Keratinocyte (primary cell): ENCODE data around the gene GCNT1. TPM values are rescaled to one million over a fixed set of nuclear protein-coding genes. Genes with fewer than 3 reads are reported as not detected.
"Not testable (repeated sequence)": the region's sequence is repeated elsewhere in the genome, so short reads cannot be mapped to it uniquely, and the experiment has no call there.

ENCODE experiments used
- DNase-seq: peaks from one replicate; pipeline ENCODE4 v3.0.0-alpha.2; 2011; ENCODE audit warnings: low read depth, missing footprints, low spot score
- FAIRE-seq: peaks from 2 replicates; lab custom pipeline; 2011; peaks lifted over from hg19 to GRCh38; lab: Jason Lieb, UNC
- H2AFZ ChIP-seq: 2 replicates; pipeline ENCODE4 v1.6.0; 2012; ENCODE audit warnings: low read length, control low read depth, inconsistent platforms; ENCODE audit not compliant: control insufficient read depth
- H3K27ac ChIP-seq: 2 replicates; pipeline ENCODE4 v1.5.1; 2011; ENCODE audit warnings: low read length; ENCODE audit not compliant: control insufficient read depth, insufficient read depth
- H3K27me3 ChIP-seq: 3 replicates; pipeline ENCODE4 v1.6.0; 2011; ENCODE audit warnings: low read length; ENCODE audit not compliant: control insufficient read depth, insufficient read depth; ENCODE audit errors: extremely low read depth
- H3K36me3 ChIP-seq, 2 experiments: 2 replicates in 1 of 2; 3 replicates in 1 of 2; pipeline ENCODE4 v1.5.1; 2011; ENCODE audit warnings: low read length in 2 of 2, mild to moderate bottlenecking in 1 of 2; ENCODE audit not compliant: control insufficient read depth in 2 of 2, insufficient read depth in 2 of 2; ENCODE audit errors: extremely low read depth in 1 of 2
- H3K4me1 ChIP-seq: 3 replicates; pipeline ENCODE4 v1.5.1; 2011; ENCODE audit warnings: low read length; ENCODE audit not compliant: control insufficient read depth, insufficient read depth; ENCODE audit errors: extremely low read depth
- H3K4me2 ChIP-seq: 3 replicates; pipeline ENCODE4 v1.6.0; 2011; ENCODE audit warnings: low read depth, low read length; ENCODE audit not compliant: control insufficient read depth, insufficient read depth; ENCODE audit errors: extremely low read depth
- H3K4me3 ChIP-seq, 3 experiments: fragments of 200-600 bp in 1 of 3; sonication (generic) in 1 of 3; 2 replicates in 2 of 3; 3 replicates in 1 of 3; pipeline ENCODE4 v1.5.1; 2011 to 2016; ENCODE audit warnings: low read length in 3 of 3, mild to moderate bottlenecking in 3 of 3, control low read depth in 2 of 3, inconsistent platforms in 1 of 3, low read depth in 1 of 3, mixed read lengths in 1 of 3, mixed run types in 1 of 3, moderate library complexity in 1 of 3; ENCODE audit not compliant: control insufficient read depth in 2 of 3, insufficient read depth in 2 of 3; ENCODE audit errors: extremely low read depth in 1 of 3
- H3K79me2 ChIP-seq: 2 replicates; pipeline ENCODE4 v1.6.0; 2012; ENCODE audit warnings: low read length; ENCODE audit not compliant: control insufficient read depth, insufficient read depth
- H3K9ac ChIP-seq: 3 replicates; pipeline ENCODE4 v1.6.0; 2011; ENCODE audit warnings: low read length; ENCODE audit not compliant: control insufficient read depth, insufficient read depth; ENCODE audit errors: extremely low read depth
- H3K9me1 ChIP-seq: 3 replicates; pipeline ENCODE4 v1.6.0; 2011; ENCODE audit warnings: low read length; ENCODE audit not compliant: control insufficient read depth, insufficient read depth; ENCODE audit errors: extremely low read depth
- H3K9me3 ChIP-seq: 2 replicates; pipeline ENCODE4 v1.5.1; 2012; ENCODE audit warnings: low read depth, low read length; ENCODE audit not compliant: control insufficient read depth
- H4K20me1 ChIP-seq: 3 replicates; pipeline ENCODE4 v1.6.0; 2011; ENCODE audit warnings: low read length; ENCODE audit not compliant: control insufficient read depth, insufficient read depth; ENCODE audit errors: extremely low read depth
- EZH2 ChIP-seq: IDR thresholded peaks from one replicate; pipeline ENCODE4 v1.6.1; 2012; ENCODE audit warnings: inconsistent platforms, mild to moderate bottlenecking, low read length, moderate library complexity
- dilution Hi-C: fragments of 300-500 bp; cut with MboI; formaldehyde crosslinking; loops from one replicate; pipeline ENCODE4 v1.7.0; 2020; ENCODE audit warnings: low sequenced_read_pairs; ENCODE audit not compliant: extremely low pct_ligation_motif_present
- polyA plus RNA-seq, 5 experiments: library from polyadenylated mRNA; depleted of rRNA in 3 of 5; stranded (reverse) in 3 of 5; stranded (forward) in 1 of 5; unstranded in 1 of 5; fragments of >200 nt; gene quantifications; 1 replicate in 1 of 5; 2 replicates in 3 of 5; 3 replicates in 1 of 5; pipeline versions ENCODE4 v1.2.1 to v1.2.3, GENCODE V29; 2011 to 2012; ENCODE audit warnings: missing spikeins in 2 of 5, low read depth in 1 of 5, low replicate concordance in 1 of 5
- TF ChIP-seq, protein P1 (sequence below), 3 experiments: IDR thresholded peaks in 1 of 3; conservative IDR thresholded peaks in 1 of 3; optimal IDR thresholded peaks in 1 of 3; 2 replicates in 2 of 3; 3 replicates in 1 of 3; pipeline versions ENCODE3 to v1.5.1; 2011; ENCODE audit warnings: low read length in 3 of 3, mild to moderate bottlenecking in 3 of 3, moderate library complexity in 2 of 3, control low read depth in 1 of 3, inconsistent platforms in 1 of 3; ENCODE audit not compliant: insufficient read depth in 2 of 3; ENCODE audit errors: extremely low read depth in 1 of 3

GCNT1 gene
- polyA plus RNA-seq, 1 donor (not counting 4 experiments of a cell fraction or from before 2014, with no cell fraction given): 7.5 TPM

DNA sequence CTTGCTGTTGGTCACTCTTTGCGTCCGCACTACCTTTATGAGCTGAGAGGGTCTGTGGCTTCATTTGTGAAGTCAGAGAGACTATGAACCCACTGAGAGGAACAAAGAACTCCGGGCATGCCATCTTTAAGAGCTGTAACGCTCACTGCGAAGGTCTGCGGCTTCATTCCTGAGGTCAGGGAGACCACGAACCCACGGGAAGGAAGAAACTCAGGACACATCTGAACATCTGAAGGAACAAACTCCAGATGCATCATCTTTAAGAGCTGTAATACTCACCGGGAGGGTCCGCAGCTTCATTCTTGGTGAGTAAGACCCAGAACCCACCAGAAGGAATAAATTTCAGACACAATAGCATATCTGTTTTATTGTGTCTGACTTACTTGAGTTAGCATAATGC, 19.2 kb downstream of the GCNT1 start:
- Histone ChIP-seq H3K9me1 (no peaks in the 10 kb centered on the region), H3K4me2 (no peak overlapping the region), H3K27ac (no peak overlapping the region), H3K79me2 (no peaks in the 10 kb centered on the region), H2AFZ (no peak overlapping the region), H3K9me3 (no peaks in the 10 kb centered on the region), H3K4me1 (no peaks in the 10 kb centered on the region), H3K9ac (no peak overlapping the region), H4K20me1 (no peaks in the 10 kb centered on the region), H3K4me3 (no peak overlapping the region), H3K27me3 (no peaks in the 10 kb centered on the region), H3K36me3 (no peaks in the 10 kb centered on the region)
- no peak for TF ChIP-seq EZH2
- TF ChIP-seq, protein P1, sequence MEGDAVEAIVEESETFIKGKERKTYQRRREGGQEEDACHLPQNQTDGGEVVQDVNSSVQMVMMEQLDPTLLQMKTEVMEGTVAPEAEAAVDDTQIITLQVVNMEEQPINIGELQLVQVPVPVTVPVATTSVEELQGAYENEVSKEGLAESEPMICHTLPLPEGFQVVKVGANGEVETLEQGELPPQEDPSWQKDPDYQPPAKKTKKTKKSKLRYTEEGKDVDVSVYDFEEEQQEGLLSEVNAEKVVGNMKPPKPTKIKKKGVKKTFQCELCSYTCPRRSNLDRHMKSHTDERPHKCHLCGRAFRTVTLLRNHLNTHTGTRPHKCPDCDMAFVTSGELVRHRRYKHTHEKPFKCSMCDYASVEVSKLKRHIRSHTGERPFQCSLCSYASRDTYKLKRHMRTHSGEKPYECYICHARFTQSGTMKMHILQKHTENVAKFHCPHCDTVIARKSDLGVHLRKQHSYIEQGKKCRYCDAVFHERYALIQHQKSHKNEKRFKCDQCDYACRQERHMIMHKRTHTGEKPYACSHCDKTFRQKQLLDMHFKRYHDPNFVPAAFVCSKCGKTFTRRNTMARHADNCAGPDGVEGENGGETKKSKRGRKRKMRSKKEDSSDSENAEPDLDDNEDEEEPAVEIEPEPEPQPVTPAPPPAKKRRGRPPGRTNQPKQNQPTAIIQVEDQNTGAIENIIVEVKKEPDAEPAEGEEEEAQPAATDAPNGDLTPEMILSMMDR (optimal IDR thresholded peaks at IDR 0.05 in 1 of 3, IDR thresholded peaks at IDR 0.05 in 1 of 3, conservative IDR thresholded peaks at IDR 0.05 in 1 of 3; ENCODE audit: extremely low read depth in 1 of 3, insufficient read depth in 2 of 3, low read length in 3 of 3): no peak
- no peak for FAIRE-seq
- DNase-seq: no peak
- dilution Hi-C loops: no loop called here

DNA sequence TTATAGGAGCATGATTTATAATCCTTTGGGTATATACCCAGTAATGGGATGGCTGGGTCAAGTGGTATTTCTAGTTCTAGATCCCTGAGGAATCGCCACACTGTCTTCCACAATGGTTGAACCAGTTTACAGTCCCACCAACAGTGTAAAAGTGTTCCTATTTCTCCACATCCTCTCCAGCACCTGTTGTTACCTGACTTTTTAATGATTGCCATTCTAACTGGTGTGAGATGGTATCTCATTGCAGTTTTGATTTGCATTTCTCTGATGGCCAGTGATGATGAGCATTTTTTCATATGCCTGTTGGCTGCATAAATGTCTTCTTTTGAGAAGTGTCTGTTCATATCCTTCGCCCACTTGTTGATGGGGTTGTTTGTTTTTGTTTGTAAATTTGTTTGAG, 20.4 kb downstream of the GCNT1 start:
- dilution Hi-C loops, H3K9ac ChIP-seq, H3K4me3 ChIP-seq, H4K20me1 ChIP-seq, H2AFZ ChIP-seq, H3K4me1 ChIP-seq, FAIRE-seq, H3K27me3 ChIP-seq, H3K9me1 ChIP-seq, H3K9me3 ChIP-seq, H3K36me3 ChIP-seq, H3K79me2 ChIP-seq, H3K4me2 ChIP-seq, H3K27ac ChIP-seq, DNase-seq: not testable (repeated sequence)

DNA sequence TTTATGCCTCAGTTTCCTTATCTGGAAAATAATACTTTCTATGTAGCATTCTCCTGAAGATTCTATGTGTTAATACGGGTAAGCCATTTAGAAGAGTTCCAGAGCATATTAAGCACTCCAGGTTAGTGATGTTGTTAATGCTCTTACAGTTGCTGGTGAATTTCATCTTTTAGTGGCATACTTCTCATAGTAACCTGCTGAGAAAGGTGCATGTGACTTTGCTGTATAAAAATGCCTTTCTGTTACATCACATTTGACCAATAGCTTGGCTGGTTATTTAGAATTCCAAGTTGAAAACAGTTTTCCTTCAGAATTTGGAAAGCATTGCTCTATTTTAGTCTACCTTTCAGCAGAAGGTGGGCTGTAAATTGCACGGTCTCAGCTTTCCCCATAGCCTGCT, 27.2 kb downstream of the GCNT1 start:
- DNase-seq (no peak), FAIRE-seq (no peak)
- Histone ChIP-seq H3K4me2 (no peak overlapping the region), H3K36me3 (no peaks in the 10 kb centered on the region), H3K4me1 (no peaks in the 10 kb centered on the region), H3K27me3 (no peaks in the 10 kb centered on the region), H3K9me1 (no peaks in the 10 kb centered on the region), H3K79me2 (no peaks in the 10 kb centered on the region), H4K20me1 (no peaks in the 10 kb centered on the region), H3K27ac (no peak overlapping the region), H3K9me3 (no peaks in the 10 kb centered on the region), H3K9ac (no peak overlapping the region), H2AFZ (no peak overlapping the region), H3K4me3 (no peak overlapping the region)
- TF ChIP-seq EZH2: no peak
- TF ChIP-seq, protein P1 (optimal IDR thresholded peaks at IDR 0.05 in 1 of 3, IDR thresholded peaks at IDR 0.05 in 1 of 3, conservative IDR thresholded peaks at IDR 0.05 in 1 of 3; ENCODE audit: extremely low read depth in 1 of 3, insufficient read depth in 2 of 3, low read length in 3 of 3): no peak
- dilution Hi-C loops: no loop called here
